Measurements from ENCODE around the gene NUDT17.

NUDT17 gene

GRCh38 chr1:145887631-145888030 lies 42.2 kb downstream of the NUDT17 start:
- DNase-seq (ENCODE audit: low read depth in 4 of 4, low spot score in 1 of 4) = no peak

- DNase-seq (ENCODE audit: low read depth in 4 of 4, low spot score in 1 of 4) = no peak
These were observed 44.3 kb downstream of the NUDT17 start for GRCh38 chr1:145889722-145890121.

GRCh38 chr1:145891143-145891542 lies 45.7 kb downstream of the NUDT17 start:
- DNase-seq (ENCODE audit: low read depth in 4 of 4, low spot score in 1 of 4) = no peak

GRCh38 chr1:145891587-145892485 lies 46.4 kb downstream of the NUDT17 start:
- DNase-seq (ENCODE audit: low read depth in 4 of 4, low spot score in 1 of 4) = peak in 2 of 4 experiments; percentile 24 to 38

GRCh38 chr1:145892486-145893087 lies 47.2 kb downstream of the NUDT17 start:
- no peak for DNase-seq (ENCODE audit: low read depth in 4 of 4, low spot score in 1 of 4)

- DNase-seq (ENCODE audit: low read depth in 4 of 4, low spot score in 1 of 4) = no peak
These were observed 48.1 kb downstream of the NUDT17 start for GRCh38 chr1:145893306-145894055.

- no peak for DNase-seq (ENCODE audit: low read depth in 4 of 4, low spot score in 1 of 4)
These were observed 50.0 kb downstream of the NUDT17 start for GRCh38 chr1:145895471-145895870.

- no peak for DNase-seq (ENCODE audit: low read depth in 4 of 4, low spot score in 1 of 4)
These were observed 52.5 kb downstream of the NUDT17 start for GRCh38 chr1:145897969-145898368.
